H1 (cell line): ENCODE data around the gene THAP2. TPM values are rescaled to one million over a fixed set of nuclear protein-coding genes. Genes with fewer than 3 reads are reported as not detected.

Source experiments
- ATF2 ChIP-seq: IDR thresholded peaks from 2 replicates; pipeline ENCODE4 v1.6.1; 2012; ENCODE audit warnings: low read length, inconsistent platforms
- BCL11A ChIP-seq, 2 experiments: IDR thresholded peaks; one replicate each; pipeline ENCODE4 v1.6.1; 2011; ENCODE audit warnings: low read depth in 2 of 2, low read length in 2 of 2, mild to moderate bottlenecking in 2 of 2
- FOSL1 ChIP-seq: IDR thresholded peaks from 2 replicates; pipeline ENCODE4 v1.6.1; 2011; ENCODE audit warnings: mild to moderate bottlenecking, low read depth, low read length, moderate library complexity; ENCODE audit not compliant: insufficient read depth
- RAD21 ChIP-seq, 2 experiments: IDR thresholded peaks in 1 of 2; conservative IDR thresholded peaks in 1 of 2; 2 replicates each; pipeline ENCODE4 v1.6.1; 2011; ENCODE audit warnings: low read depth in 2 of 2, low read length in 2 of 2, improper control_type of control experiment in 1 of 2, inconsistent platforms in 1 of 2, mild to moderate bottlenecking in 1 of 2, moderate library complexity in 1 of 2
- SRF ChIP-seq: IDR thresholded peaks from 2 replicates; pipeline ENCODE4 v1.6.1; 2011; ENCODE audit warnings: mild to moderate bottlenecking, low read depth, low read length, moderate library complexity
- SUZ12 ChIP-seq: fragments of 200-600 bp; sonication (generic); IDR thresholded peaks from 2 replicates; pipeline ENCODE4 v1.6.1; 2012; ENCODE audit warnings: mild to moderate bottlenecking, inconsistent platforms, low read length, moderate library complexity, mixed read lengths
- polyA plus RNA-seq, 7 experiments: library from polyadenylated mRNA; depleted of rRNA in 3 of 7; stranded (reverse) in 5 of 7; unstranded in 2 of 7; fragments of >200 nt in 5 of 7; fragments of 200-250 nt in 2 of 7; gene quantifications; 1 replicate in 5 of 7; 2 replicates in 1 of 7; 4 replicates in 1 of 7; pipeline versions ENCODE4 v1.2.1 to v1.2.3, GENCODE V29; 2011 to 2013; ENCODE audit warnings: missing spikeins in 2 of 7, mixed read lengths in 2 of 7
- total RNA-seq: library from RNA; stranded (reverse); fragmentation: NEBNext Ultra II Directional; extraction: Animal tissue kit (Norgen Biotek cat#: 25700); gene quantifications from 2 replicates; pipeline ENCODE4 v1.2.1, GENCODE V29; 2021
- TF ChIP-seq, protein P1 (sequence below): fragments of 300-600 bp; sonication (generic); IDR thresholded peaks from 2 replicates; pipeline ENCODE4 v1.7.1; 2012; ENCODE audit warnings: low read length, moderate library complexity, mild to moderate bottlenecking, inconsistent platforms; ENCODE audit not compliant: insufficient replicate concordance

THAP2 gene
- total and polyA plus RNA-seq, 2 of the 8 experiments (the other 6 are each of a cell fraction or from before 2014, with no cell fraction given) = 1.8 to 5.3 TPM

DNA sequence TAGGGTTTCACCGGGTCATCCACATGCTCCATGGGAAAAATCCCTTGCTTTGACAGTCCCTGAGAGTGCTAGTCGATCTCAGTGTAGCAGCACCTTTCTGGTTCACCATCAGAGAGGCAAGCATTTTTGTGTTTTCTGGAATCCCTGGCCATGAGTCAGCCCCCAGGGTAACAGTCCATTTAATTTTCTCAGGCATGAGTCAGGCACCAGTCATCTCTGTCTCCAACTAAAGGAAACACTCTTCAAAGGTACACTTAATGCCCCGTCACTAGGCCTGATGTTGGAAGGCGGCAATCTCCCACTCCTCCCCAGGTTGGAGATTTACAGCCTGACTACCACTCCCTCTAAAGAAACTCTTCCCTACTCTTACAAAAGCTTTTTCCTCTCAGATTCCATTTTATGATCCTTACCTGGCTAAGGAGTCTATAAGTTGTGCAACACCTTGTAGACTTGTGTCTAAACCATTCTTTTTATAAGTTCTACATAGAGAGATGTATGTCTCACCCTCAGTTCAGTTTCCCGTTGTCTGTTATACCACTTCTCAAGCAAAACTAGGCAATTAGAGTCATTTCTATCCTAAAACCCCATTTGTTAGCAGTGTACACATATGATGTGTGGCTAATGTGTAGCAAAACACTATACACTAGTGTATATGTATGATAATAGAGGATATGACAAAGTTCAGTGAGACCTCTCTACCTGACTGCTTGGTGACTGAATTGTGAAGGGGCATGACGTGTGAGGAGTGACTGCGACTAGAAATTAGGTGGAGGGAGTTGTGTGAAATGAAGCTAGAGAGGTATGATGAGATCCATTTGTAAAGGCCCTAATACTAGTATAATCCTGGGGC, 46.4 kb downstream of the THAP2 start (continued):
- TF ChIP-seq, protein P1, sequence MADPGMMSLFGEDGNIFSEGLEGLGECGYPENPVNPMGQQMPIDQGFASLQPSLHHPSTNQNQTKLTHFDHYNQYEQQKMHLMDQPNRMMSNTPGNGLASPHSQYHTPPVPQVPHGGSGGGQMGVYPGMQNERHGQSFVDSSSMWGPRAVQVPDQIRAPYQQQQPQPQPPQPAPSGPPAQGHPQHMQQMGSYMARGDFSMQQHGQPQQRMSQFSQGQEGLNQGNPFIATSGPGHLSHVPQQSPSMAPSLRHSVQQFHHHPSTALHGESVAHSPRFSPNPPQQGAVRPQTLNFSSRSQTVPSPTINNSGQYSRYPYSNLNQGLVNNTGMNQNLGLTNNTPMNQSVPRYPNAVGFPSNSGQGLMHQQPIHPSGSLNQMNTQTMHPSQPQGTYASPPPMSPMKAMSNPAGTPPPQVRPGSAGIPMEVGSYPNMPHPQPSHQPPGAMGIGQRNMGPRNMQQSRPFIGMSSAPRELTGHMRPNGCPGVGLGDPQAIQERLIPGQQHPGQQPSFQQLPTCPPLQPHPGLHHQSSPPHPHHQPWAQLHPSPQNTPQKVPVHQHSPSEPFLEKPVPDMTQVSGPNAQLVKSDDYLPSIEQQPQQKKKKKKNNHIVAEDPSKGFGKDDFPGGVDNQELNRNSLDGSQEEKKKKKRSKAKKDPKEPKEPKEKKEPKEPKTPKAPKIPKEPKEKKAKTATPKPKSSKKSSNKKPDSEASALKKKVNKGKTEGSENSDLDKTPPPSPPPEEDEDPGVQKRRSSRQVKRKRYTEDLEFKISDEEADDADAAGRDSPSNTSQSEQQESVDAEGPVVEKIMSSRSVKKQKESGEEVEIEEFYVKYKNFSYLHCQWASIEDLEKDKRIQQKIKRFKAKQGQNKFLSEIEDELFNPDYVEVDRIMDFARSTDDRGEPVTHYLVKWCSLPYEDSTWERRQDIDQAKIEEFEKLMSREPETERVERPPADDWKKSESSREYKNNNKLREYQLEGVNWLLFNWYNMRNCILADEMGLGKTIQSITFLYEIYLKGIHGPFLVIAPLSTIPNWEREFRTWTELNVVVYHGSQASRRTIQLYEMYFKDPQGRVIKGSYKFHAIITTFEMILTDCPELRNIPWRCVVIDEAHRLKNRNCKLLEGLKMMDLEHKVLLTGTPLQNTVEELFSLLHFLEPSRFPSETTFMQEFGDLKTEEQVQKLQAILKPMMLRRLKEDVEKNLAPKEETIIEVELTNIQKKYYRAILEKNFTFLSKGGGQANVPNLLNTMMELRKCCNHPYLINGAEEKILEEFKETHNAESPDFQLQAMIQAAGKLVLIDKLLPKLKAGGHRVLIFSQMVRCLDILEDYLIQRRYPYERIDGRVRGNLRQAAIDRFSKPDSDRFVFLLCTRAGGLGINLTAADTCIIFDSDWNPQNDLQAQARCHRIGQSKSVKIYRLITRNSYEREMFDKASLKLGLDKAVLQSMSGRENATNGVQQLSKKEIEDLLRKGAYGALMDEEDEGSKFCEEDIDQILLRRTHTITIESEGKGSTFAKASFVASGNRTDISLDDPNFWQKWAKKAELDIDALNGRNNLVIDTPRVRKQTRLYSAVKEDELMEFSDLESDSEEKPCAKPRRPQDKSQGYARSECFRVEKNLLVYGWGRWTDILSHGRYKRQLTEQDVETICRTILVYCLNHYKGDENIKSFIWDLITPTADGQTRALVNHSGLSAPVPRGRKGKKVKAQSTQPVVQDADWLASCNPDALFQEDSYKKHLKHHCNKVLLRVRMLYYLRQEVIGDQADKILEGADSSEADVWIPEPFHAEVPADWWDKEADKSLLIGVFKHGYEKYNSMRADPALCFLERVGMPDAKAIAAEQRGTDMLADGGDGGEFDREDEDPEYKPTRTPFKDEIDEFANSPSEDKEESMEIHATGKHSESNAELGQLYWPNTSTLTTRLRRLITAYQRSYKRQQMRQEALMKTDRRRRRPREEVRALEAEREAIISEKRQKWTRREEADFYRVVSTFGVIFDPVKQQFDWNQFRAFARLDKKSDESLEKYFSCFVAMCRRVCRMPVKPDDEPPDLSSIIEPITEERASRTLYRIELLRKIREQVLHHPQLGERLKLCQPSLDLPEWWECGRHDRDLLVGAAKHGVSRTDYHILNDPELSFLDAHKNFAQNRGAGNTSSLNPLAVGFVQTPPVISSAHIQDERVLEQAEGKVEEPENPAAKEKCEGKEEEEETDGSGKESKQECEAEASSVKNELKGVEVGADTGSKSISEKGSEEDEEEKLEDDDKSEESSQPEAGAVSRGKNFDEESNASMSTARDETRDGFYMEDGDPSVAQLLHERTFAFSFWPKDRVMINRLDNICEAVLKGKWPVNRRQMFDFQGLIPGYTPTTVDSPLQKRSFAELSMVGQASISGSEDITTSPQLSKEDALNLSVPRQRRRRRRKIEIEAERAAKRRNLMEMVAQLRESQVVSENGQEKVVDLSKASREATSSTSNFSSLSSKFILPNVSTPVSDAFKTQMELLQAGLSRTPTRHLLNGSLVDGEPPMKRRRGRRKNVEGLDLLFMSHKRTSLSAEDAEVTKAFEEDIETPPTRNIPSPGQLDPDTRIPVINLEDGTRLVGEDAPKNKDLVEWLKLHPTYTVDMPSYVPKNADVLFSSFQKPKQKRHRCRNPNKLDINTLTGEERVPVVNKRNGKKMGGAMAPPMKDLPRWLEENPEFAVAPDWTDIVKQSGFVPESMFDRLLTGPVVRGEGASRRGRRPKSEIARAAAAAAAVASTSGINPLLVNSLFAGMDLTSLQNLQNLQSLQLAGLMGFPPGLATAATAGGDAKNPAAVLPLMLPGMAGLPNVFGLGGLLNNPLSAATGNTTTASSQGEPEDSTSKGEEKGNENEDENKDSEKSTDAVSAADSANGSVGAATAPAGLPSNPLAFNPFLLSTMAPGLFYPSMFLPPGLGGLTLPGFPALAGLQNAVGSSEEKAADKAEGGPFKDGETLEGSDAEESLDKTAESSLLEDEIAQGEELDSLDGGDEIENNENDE = no peak
- TF ChIP-seq ATF2 (no peak), RAD21 (IDR thresholded peaks at IDR 0.05 in 1 of 2, conservative IDR thresholded peaks at IDR 0.05 in 1 of 2; ENCODE audit: low read depth in 2 of 2, low read length in 2 of 2) (no peak), FOSL1 (no peak), SRF (no peak), SUZ12 (no peak), BCL11A (IDR thresholded peaks at IDR 0.05; ENCODE audit: low read depth in 2 of 2, low read length in 2 of 2) (no peak)
